GM21423 (cell line): ENCODE measurements around the gene ABHD3.
"Not testable (repeated sequence)": the region's sequence is repeated elsewhere in the genome, so short reads cannot be mapped to it uniquely, and the experiment has no call there.

Source experiments
- ATAC-seq: cut with Tn5 transposase; IDR thresholded peaks from one replicate; pipeline ENCODE4 v1.9.1; 2021; ENCODE audit warnings: mild to moderate bottlenecking, moderate library complexity; ENCODE audit not compliant: unreplicated experiment

The ABHD3 gene

GRCh38 chr18:21653361-21653760 lies 51.2 kb downstream of the ABHD3 start:
- no peak for ATAC-seq

GRCh38 chr18:21652073-21652472 lies 52.5 kb downstream of the ABHD3 start:
- ATAC-seq = no peak

- no peak for ATAC-seq
These were observed 54.3 kb downstream of the ABHD3 start for GRCh38 chr18:21650311-21650710.

GRCh38 chr18:21640375-21640774 lies 64.2 kb downstream of the ABHD3 start:
- not testable (repeated sequence) for ATAC-seq

- ATAC-seq = no peak
These were observed 65.8 kb downstream of the ABHD3 start for GRCh38 chr18:21638822-21639221.

- no peak for ATAC-seq
These were observed 67.8 kb downstream of the ABHD3 start for GRCh38 chr18:21636769-21637168.

- ATAC-seq = no peak
These were observed 69.9 kb downstream of the ABHD3 start for GRCh38 chr18:21634588-21635199.

GRCh38 chr18:21632393-21632792 lies 72.2 kb downstream of the ABHD3 start:
- no peak for ATAC-seq

- peak; percentile 96 for ATAC-seq
These were observed 75.3 kb downstream of the ABHD3 start for GRCh38 chr18:21629089-21629832.

GRCh38 chr18:21621640-21622039 lies 82.9 kb downstream of the ABHD3 start:
- not testable (repeated sequence) for ATAC-seq

GRCh38 chr18:21612125-21613039 lies 92.2 kb downstream of the ABHD3 start, which contains the start of gene SNRPD1:
TSS of gene SNRPD1 (plus strand) at chr18:21612314. CDS start at chr18:21612430, 116 bp downstream.
- peak; percentile 98 for ATAC-seq

- ATAC-seq = not testable (repeated sequence)
These were observed 93.0 kb downstream of the ABHD3 start for GRCh38 chr18:21611401-21612124.

GRCh38 chr18:21605213-21605612 lies 99.4 kb downstream of the ABHD3 start:
- no peak for ATAC-seq

- ATAC-seq = no peak
These were observed 99.9 kb downstream of the ABHD3 start for GRCh38 chr18:21604671-21605070.

- ATAC-seq = no peak
These were observed 102.3 kb downstream of the ABHD3 start for GRCh38 chr18:21602299-21602587.
